ENCODE data around the gene SPON2. TPM values are rescaled to one million over a fixed set of nuclear protein-coding genes. Genes with fewer than 3 reads are reported as not detected.

SPON2 gene
- polyA plus RNA-seq, 1 experiment: 11.6 TPM

DNA sequence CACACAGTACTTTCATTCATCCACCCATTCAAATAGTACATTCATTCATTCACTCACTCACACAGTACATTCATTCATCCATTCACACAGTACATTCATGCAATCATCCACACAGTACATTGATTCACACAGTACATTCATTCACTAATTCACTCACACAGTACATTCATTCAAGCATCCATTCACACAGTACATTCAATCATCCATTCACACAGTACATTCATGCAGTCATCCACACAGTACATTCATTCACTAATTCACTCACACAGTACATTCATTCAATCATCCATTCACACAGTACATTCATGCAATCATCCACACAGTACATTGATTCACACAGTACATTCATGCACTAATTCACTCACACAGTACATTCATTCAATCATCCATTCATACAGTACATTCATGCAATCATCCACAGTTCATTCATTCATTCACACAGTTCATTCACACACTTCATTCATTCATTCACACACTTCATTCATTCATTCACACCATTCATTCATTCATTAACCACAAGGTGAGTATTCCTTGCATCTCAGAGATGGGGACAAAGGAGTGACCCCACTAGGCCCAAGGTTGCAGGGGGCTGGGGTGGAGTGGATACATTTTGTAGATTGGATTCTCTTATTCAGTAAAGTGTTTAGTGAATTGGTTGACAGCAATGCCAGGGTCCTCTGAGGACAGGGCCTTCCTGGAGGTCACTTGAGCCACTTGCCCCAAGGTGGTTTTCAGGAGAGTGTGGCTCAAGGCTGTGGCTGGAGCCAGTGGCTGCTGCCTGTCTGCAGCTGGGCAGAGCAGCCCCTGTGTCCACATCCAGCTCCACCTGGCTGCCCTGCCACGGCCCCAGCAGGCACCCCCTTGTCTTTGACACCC lies 4.3 kb upstream of the SPON2 start:
- Histone ChIP-seq H3K4me3 (ENCODE audit: low read depth, low read length) (no peak overlapping the region), H3K36me3 (ENCODE audit: control insufficient read depth, insufficient read depth, low read length) (no peaks in the 10 kb centered on the region), H3K27me3 (ENCODE audit: control insufficient read depth, insufficient read depth, low read length) (no peaks in the 10 kb centered on the region)
- CTCF ChIA-PET: no interaction called here
- TF ChIP-seq, protein P1, sequence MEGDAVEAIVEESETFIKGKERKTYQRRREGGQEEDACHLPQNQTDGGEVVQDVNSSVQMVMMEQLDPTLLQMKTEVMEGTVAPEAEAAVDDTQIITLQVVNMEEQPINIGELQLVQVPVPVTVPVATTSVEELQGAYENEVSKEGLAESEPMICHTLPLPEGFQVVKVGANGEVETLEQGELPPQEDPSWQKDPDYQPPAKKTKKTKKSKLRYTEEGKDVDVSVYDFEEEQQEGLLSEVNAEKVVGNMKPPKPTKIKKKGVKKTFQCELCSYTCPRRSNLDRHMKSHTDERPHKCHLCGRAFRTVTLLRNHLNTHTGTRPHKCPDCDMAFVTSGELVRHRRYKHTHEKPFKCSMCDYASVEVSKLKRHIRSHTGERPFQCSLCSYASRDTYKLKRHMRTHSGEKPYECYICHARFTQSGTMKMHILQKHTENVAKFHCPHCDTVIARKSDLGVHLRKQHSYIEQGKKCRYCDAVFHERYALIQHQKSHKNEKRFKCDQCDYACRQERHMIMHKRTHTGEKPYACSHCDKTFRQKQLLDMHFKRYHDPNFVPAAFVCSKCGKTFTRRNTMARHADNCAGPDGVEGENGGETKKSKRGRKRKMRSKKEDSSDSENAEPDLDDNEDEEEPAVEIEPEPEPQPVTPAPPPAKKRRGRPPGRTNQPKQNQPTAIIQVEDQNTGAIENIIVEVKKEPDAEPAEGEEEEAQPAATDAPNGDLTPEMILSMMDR (IDR thresholded peaks at IDR 0.05; ENCODE audit: insufficient read depth, low read depth, low read length): no peak
- POLR2A ChIA-PET: no interaction called here
- DNase-seq (ENCODE audit: low read depth): no peak

DNA sequence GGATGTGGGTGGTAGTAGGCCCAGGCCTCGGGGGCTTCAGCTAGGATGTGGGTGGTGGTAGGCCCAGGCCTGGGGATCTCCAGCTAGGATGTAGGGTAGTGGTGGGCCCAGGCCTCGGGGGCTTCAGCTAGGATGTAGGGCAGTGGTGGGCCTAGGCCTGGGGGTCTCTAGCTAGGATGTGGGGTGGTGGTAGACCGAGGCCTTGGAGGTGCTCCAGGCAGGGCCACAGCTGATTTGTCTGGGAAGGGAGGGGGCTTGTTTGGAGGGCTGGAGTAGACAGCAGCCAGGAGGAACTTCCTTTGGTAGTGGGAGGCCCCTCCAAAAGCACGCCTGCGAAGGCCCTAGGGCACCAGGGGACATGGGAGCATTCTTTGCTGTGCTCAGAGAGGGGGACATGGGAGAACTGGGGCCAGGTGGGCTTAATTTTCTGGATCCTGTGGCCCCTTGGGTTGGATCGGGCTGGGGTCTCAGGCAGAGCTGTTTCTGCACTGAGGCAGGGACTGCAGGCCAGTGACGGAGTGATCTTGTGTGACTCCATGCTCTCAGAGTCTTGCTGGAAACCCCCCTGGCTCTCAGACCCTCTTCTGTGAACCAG lies 3.3 kb upstream of the SPON2 start:
- ChIA-PET POLR2A (no interaction called here), CTCF (no interaction called here)
- TF ChIP-seq, protein P1 (IDR thresholded peaks at IDR 0.05; ENCODE audit: insufficient read depth, low read depth, low read length): no peak

DNA sequence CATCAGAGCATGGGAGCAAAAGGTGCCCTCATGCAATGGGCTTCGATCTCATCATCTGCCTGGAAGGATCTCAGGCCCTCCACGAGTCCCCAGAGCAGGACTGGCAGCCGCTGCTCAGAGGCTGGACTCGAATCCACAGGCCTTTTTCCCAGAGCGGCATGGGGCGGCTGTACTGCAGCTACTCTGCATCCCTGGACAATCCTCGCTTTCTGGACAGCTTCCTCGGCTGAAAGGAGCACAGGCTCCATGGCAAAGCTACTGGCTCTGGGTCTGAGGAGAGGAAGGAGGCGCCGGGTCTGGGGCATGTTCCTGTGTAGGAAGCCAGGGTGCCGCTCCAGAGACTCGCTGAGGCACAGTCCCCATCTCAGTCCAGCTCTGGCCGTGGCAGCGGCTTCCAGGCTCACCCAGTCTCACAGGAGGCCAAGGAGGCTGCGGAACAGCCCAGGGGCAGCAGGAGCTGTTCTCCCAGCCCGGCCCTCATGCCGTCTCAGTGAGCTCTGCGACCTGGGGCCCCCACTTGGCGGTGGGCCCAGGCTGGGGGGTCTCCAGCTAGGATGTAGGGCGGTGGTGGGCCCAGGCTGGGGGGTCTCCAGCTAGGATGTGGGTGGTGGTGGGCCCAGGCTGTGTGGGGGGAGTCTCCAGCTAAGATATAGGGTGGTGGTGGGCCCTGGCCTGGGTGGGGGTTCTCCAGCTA lies 2.7 kb upstream of the SPON2 start:
- H3K36me3 ChIP-seq (ENCODE audit: control insufficient read depth, insufficient read depth, low read length): peaks cover 2% of the 10 kb centered on the region; the same call in 1 of the 2 replicates
- peaks cover 3% of the 10 kb centered on the region; the same call in 1 of the 2 replicates for H3K27me3 ChIP-seq (ENCODE audit: control insufficient read depth, insufficient read depth, low read length)
- ChIA-PET POLR2A (no interaction called here), CTCF (interaction anchor here (0.6 kb wide), 1 partner anchor 171 kb away, joined by 3 read pairs; no protein-coding TSS in a partner anchor)
- TF ChIP-seq, protein P1 (IDR thresholded peaks at IDR 0.05; ENCODE audit: insufficient read depth, low read depth, low read length): no peak
- H3K4me3 ChIP-seq (ENCODE audit: low read depth, low read length): no peak overlapping the region
- no peak for DNase-seq (ENCODE audit: low read depth)

More for the DNA sequence above, 3.3 kb upstream of the SPON2 start:
- peaks cover 3% of the 10 kb centered on the region; the same call in 1 of the 2 replicates for H3K27me3 ChIP-seq (ENCODE audit: control insufficient read depth, insufficient read depth, low read length)
- DNase-seq (ENCODE audit: low read depth): no peak
- peaks cover 2% of the 10 kb centered on the region; the same call in 1 of the 2 replicates for H3K36me3 ChIP-seq (ENCODE audit: control insufficient read depth, insufficient read depth, low read length)
- H3K4me3 ChIP-seq (ENCODE audit: low read depth, low read length): no peak overlapping the region

DNA sequence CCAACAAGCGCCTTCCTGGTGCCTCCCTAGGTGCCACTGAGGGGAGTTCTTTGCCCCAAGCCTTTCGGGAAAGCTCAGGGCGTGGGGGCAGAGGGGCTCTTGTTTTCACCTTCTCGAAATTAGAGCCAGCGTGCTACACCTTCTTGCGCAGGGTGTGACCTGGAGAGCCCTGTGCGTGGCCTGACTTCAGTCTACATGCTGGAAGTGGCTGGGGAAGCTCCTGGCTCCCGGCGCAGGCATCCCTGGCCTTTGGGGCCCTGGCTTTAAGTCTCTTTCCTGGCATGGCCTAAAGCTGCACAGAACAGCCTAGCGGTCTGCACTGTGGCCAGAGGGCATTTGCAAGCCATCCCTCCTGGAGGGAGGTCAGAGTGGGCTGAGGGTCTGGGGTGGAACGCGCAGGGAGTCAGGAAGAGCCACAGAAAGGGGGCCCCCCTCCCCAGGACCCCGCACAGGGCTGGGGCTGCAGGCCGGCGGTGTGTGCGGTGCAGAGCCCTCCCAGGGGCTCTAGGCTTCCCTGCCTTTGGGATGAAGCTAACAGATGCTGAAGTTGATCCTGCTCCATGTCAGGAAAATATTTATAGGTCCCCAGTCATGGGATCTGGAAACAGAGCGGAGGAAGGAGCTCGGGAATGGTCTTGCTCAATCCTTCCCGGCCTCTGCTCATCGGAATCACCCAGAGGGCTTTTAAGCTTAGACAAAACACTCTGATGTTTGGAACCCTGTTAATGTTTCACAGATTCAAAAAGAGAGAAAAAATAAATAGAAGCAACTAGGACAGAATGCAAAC lies 781 bp upstream of the SPON2 start:
- Histone ChIP-seq H3K27me3 (ENCODE audit: control insufficient read depth, insufficient read depth, low read length) (peaks cover 3% of the 10 kb centered on the region; the same call in 1 of the 2 replicates), H3K4me3 (ENCODE audit: low read depth, low read length) (no peak overlapping the region), H3K36me3 (ENCODE audit: control insufficient read depth, insufficient read depth, low read length) (peaks cover 3% of the 10 kb centered on the region)
- peak; percentile 73 for DNase-seq (ENCODE audit: low read depth)
- TF ChIP-seq, protein P1 (IDR thresholded peaks at IDR 0.05; ENCODE audit: insufficient read depth, low read depth, low read length): no peak
- POLR2A ChIA-PET: no interaction called here
- CTCF ChIA-PET: interaction anchor here (0.8 to 1.3 kb wide), 5 partner anchors 42 to 95 kb away, joined by 3 read pairs; no protein-coding TSS in a partner anchor

Data from BJ (cell line).